NCI-H748 (cell line): ENCODE results near the gene RAB5B.
"Not testable (repeated sequence)": the region's sequence is repeated elsewhere in the genome, so short reads cannot be mapped to it uniquely, and the experiment has no call there.

ENCODE experiments used
- DNase-seq: peaks from one replicate; lab custom pipeline; 2025; ENCODE audit not compliant: unreplicated experiment; lab: John Stamatoyannopoulos, UW

The RAB5B gene

GRCh38 chr12:55982319-55982936 lies 8.6 kb downstream of the RAB5B start:
- no peak for DNase-seq

GRCh38 chr12:55983232-55983842 lies 9.5 kb downstream of the RAB5B start:
- no peak for DNase-seq

GRCh38 chr12:55984861-55985260 lies 11.0 kb downstream of the RAB5B start:
- DNase-seq: no peak

- DNase-seq: no peak
These were observed 11.5 kb downstream of the RAB5B start for GRCh38 chr12:55985341-55985740.

GRCh38 chr12:55985976-55986375 lies 12.1 kb downstream of the RAB5B start:
- DNase-seq: not testable (repeated sequence)

GRCh38 chr12:55991110-55991509 lies 17.2 kb downstream of the RAB5B start:
- no peak for DNase-seq

- no peak for DNase-seq
These were observed 19.5 kb downstream of the RAB5B start for GRCh38 chr12:55993230-55993853.

GRCh38 chr12:55995366-55995765 lies 21.5 kb downstream of the RAB5B start:
- no peak for DNase-seq

GRCh38 chr12:55996201-55996714 lies 22.4 kb downstream of the RAB5B start:
- DNase-seq: peak; percentile 69

- peak; percentile 97 for DNase-seq
These were observed 23.0 kb downstream of the RAB5B start, which contains the start of gene SUOX for GRCh38 chr12:55996715-55997534. Gene SUOX, plus strand, starts transcription at chr12:55997276. Its CDS starts 4,946 bp downstream, at chr12:56002222.

- DNase-seq: peak; percentile 46
These were observed 23.6 kb downstream of the RAB5B start for GRCh38 chr12:55997535-55997859.

- peak; percentile 27 for DNase-seq
These were observed 25.6 kb downstream of the RAB5B start for GRCh38 chr12:55999522-55999921.

- DNase-seq: not testable (repeated sequence)
These were observed 26.2 kb downstream of the RAB5B start for GRCh38 chr12:55999999-56000540.

- DNase-seq: no peak
These were observed 27.7 kb downstream of the RAB5B start for GRCh38 chr12:56001487-56002100.

GRCh38 chr12:56003376-56003775 lies 29.5 kb downstream of the RAB5B start:
- not testable (repeated sequence) for DNase-seq

- DNase-seq: no peak
These were observed 30.3 kb downstream of the RAB5B start for GRCh38 chr12:56004211-56004610.

- DNase-seq: peak; percentile 84
These were observed 34.0 kb downstream of the RAB5B start for GRCh38 chr12:56007564-56008559.

GRCh38 chr12:56010111-56010570 lies 36.3 kb downstream of the RAB5B start:
- DNase-seq: no peak

- DNase-seq: no peak
These were observed 37.7 kb downstream of the RAB5B start for GRCh38 chr12:56011509-56012090.
